ENCODE measurements around the gene BAIAP3.

- TF ChIP-seq POLR2AphosphoS5 (IDR thresholded peaks at IDR 0.05) (no peak), CTCF (IDR thresholded peaks at IDR 0.05) (no peak)
Measured at GRCh38 chr16:1340730-1341494, 7.5 kb downstream of the BAIAP3 start.

Data from esophagus muscularis mucosa (tissue), 3 donors.